ENCODE results near the gene CAMK1D. TPM values are rescaled to one million over a fixed set of nuclear protein-coding genes. Genes with fewer than 3 reads are reported as not detected.

Gene CAMK1D
- total RNA-seq, 1 donor from 2014 or later, result 17.6 TPM

GRCh38 chr10:12459340-12459739 lies 110.0 kb downstream of the CAMK1D start:
- intact Hi-C loops (cut with micrococcal nuclease), result loop anchor here (5.0 kb wide), 1 partner anchor 43 kb away; no protein-coding TSS in a partner anchor

- intact Hi-C loops (cut with micrococcal nuclease), result loop anchor here (5.0 kb wide), 1 partner anchor 43 kb away; no protein-coding TSS in a partner anchor
Measured at GRCh38 chr10:12459762-12460161, 110.4 kb downstream of the CAMK1D start.

GRCh38 chr10:12463459-12463838 lies 114.1 kb downstream of the CAMK1D start:
- intact Hi-C loops (cut with micrococcal nuclease), result no loop called here

- intact Hi-C loops (cut with micrococcal nuclease), result no loop called here
Measured at GRCh38 chr10:12465385-12466136, 116.2 kb downstream of the CAMK1D start.

GRCh38 chr10:12466704-12467305 lies 117.5 kb downstream of the CAMK1D start:
- intact Hi-C loops (cut with micrococcal nuclease), result no loop called here

GRCh38 chr10:12469345-12469744 lies 120.0 kb downstream of the CAMK1D start:
- intact Hi-C loops (cut with micrococcal nuclease), result no loop called here

GRCh38 chr10:12470719-12471118 lies 121.4 kb downstream of the CAMK1D start:
- intact Hi-C loops (cut with micrococcal nuclease), result no loop called here

- intact Hi-C loops (cut with micrococcal nuclease), result no loop called here
Measured at GRCh38 chr10:12471135-12471534, 121.8 kb downstream of the CAMK1D start.

- intact Hi-C loops (cut with micrococcal nuclease), result no loop called here
Measured at GRCh38 chr10:12473491-12473890, 124.1 kb downstream of the CAMK1D start.

GRCh38 chr10:12474727-12475412 lies 125.5 kb downstream of the CAMK1D start:
- intact Hi-C loops (cut with micrococcal nuclease), result no loop called here

GRCh38 chr10:12476656-12477055 lies 127.3 kb downstream of the CAMK1D start:
- intact Hi-C loops (cut with micrococcal nuclease), result no loop called here

- intact Hi-C loops (cut with micrococcal nuclease), result no loop called here
Measured at GRCh38 chr10:12479437-12479844, 130.1 kb downstream of the CAMK1D start.

GRCh38 chr10:12479924-12480323 lies 130.6 kb downstream of the CAMK1D start:
- intact Hi-C loops (cut with micrococcal nuclease), result no loop called here

GRCh38 chr10:12480440-12480839 lies 131.1 kb downstream of the CAMK1D start:
- intact Hi-C loops (cut with micrococcal nuclease), result no loop called here

GRCh38 chr10:12481924-12482323 lies 132.6 kb downstream of the CAMK1D start:
- intact Hi-C loops (cut with micrococcal nuclease), result no loop called here

- intact Hi-C loops (cut with micrococcal nuclease), result no loop called here
Measured at GRCh38 chr10:12482587-12482986, 133.2 kb downstream of the CAMK1D start.

GRCh38 chr10:12484002-12484918 lies 134.9 kb downstream of the CAMK1D start:
- intact Hi-C loops (cut with micrococcal nuclease), result no loop called here

GRCh38 chr10:12484941-12485805 lies 135.8 kb downstream of the CAMK1D start:
- intact Hi-C loops (cut with micrococcal nuclease), result no loop called here

- intact Hi-C loops (cut with micrococcal nuclease), result no loop called here
Measured at GRCh38 chr10:12487366-12487765, 138.0 kb downstream of the CAMK1D start.

- intact Hi-C loops (cut with micrococcal nuclease), result no loop called here
Measured at GRCh38 chr10:12488626-12489025, 139.3 kb downstream of the CAMK1D start.

All from T-helper 1 cell treated with Interleukin-12 subunit alpha and Interleukin-12 subunit beta and Interleukin-4 antibody, amounts not matched to agents 30 ng/mL and 1 ng/mL, for 36 hours (primary cell).